SH-SY5Y (cell line): Measurements from ENCODE around the gene CHDH.

Source experiments
- GATA2 ChIP-seq: IDR thresholded peaks from 2 replicates; pipeline ENCODE4 v1.6.1; 2011; ENCODE audit warnings: mild to moderate bottlenecking, low read depth, low read length
- GATA3 ChIP-seq: IDR thresholded peaks from 2 replicates; pipeline ENCODE4 v1.6.1; 2011; ENCODE audit warnings: low read depth, mild to moderate bottlenecking, low read length, moderate library complexity

DNA sequence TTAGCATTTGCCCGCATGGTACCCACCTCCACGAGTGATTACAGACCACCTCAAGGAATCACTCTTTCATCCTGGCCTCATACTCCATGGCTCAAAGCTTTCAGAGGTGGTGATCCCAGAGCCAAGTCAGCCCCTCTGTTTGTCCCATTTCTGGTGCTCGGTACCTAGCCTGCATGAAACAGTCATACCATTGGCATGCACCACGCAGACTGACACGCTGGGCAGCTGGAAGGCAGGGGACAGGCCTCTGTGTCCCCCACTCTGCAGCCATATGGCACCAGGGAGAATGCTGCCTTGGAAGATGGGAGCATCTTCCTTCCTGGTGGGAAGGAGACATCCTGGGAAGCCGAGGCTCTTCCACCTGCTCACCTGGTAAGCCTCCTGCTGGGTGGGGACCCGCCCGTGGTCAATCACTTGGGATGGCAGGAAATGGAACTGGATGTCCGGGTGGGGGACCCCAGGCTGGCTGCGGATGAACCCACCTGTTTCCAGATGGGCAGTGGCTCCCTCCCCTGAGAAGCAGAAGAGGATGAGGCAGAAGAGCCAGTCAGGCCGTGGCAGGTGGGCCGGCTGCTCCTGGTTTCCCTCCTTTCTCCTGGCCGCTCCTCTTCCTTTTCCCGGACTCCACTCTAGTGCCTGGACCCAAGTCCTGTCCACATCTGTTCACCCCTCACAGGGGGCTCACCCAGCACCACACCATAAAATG lies 26.9 kb downstream of the CHDH start:
- TF ChIP-seq GATA2 (no peak), GATA3 (no peak)
